Breast epithelium (tissue), 4 donors: ENCODE data around the gene BPIFB3. TPM values are rescaled to one million over a fixed set of nuclear protein-coding genes. Genes with fewer than 3 reads are reported as not detected.

ENCODE experiments used
- DNase-seq, 2 donors: peaks; one replicate each; pipeline ENCODE4 v3.0.0-alpha.2; 2019; ENCODE audit warnings: low spot score in 2 of 2
- H3K27ac ChIP-seq, 2 donors: fragments of 200-600 bp; sonication (generic) in 1 of 2; one replicate each; pipeline ENCODE4 v1.5.1; 2016 to 2019; ENCODE audit warnings: mild to moderate bottlenecking in 1 of 2
- H3K27me3 ChIP-seq, 2 donors: fragments of 200-600 bp; sonication (generic) in 1 of 2; one replicate each; pipeline versions ENCODE4 v1.5.1 to v1.6.0; 2017 to 2019; ENCODE audit warnings: control low read depth in 1 of 2, mild to moderate bottlenecking in 1 of 2
- H3K36me3 ChIP-seq: fragments of 200-600 bp; one replicate; pipeline ENCODE4 v1.5.1; 2019
- H3K4me1 ChIP-seq, 2 donors: fragments of 200-600 bp; sonication (generic); one replicate each; pipeline ENCODE4 v1.5.1; 2016 to 2019; ENCODE audit warnings: control low read depth in 1 of 2
- H3K4me3 ChIP-seq, 3 donors: fragments of 200-600 bp; sonication (generic); 1 replicate in 2 of 3; 2 replicates in 1 of 3; pipeline ENCODE4 v1.5.1; 2016 to 2019; ENCODE audit warnings: mild to moderate bottlenecking in 3 of 3, moderate library complexity in 2 of 3
- H3K9me3 ChIP-seq, 2 donors: fragments of 200-600 bp; sonication (generic) in 1 of 2; one replicate each; pipeline ENCODE4 v1.5.1; 2016 to 2019; ENCODE audit warnings: control low read depth in 1 of 2
- POLR2A ChIP-seq: fragments of 450-650 bp; IDR thresholded peaks from one replicate; pipeline ENCODE4 v1.6.1; 2016; ENCODE audit warnings: antibody characterized with exemption, mild to moderate bottlenecking, moderate library complexity
- POLR2AphosphoS5 ChIP-seq, 3 donors: sonication (generic); formaldehyde crosslinking; IDR thresholded peaks; one replicate each; pipeline ENCODE4 v1.6.1; 2017; ENCODE audit warnings: antibody characterized with exemption in 3 of 3
- intact Hi-C: fragments of 100-400 bp; cut with DNase I; formaldehyde crosslinking; loops from one replicate; pipeline ENCODE4 v1.15.1; 2023; ENCODE audit warnings: low total_unique reads
- total RNA-seq, 3 donors: library from RNA; depleted of rRNA; stranded (reverse); fragments of >200 nt; gene quantifications; one replicate each; pipeline ENCODE4 v1.1.0, GENCODE V29; 2016
- TF ChIP-seq, protein P1 (sequence below), 3 donors: fragments of 450-650 bp; IDR thresholded peaks; one replicate each; pipeline ENCODE4 v1.5.1; 2016 to 2017; ENCODE audit warnings: antibody characterized with exemption in 3 of 3, mild to moderate bottlenecking in 3 of 3, moderate library complexity in 3 of 3

Gene BPIFB3
- total RNA-seq, 3 donors from 2014 or later: not detected

DNA sequence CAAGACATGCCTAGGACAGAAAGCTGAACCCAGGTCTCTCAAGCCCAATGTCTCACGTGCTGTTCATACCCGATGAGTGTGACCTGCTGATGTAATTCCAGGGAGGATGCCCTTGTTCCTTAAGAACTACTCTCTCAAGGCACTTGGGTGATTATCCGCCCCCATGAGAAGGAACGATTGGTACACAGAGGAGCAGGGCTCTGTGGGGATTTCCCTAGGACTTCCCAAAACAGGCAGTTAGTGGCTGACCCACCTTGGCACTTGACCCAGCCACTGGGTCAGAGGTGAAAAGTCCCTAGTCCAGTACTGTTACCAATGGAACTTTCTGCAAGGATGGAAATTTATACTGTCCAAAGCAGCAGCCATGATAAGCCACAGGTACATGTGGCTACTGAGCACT, 31.4 kb upstream of the BPIFB3 start:
- Histone ChIP-seq H3K4me3 (no peak overlapping the region), H3K4me1 (no peaks in the 10 kb centered on the region), H3K9me3 (no peaks in the 10 kb centered on the region), H3K36me3 (no peaks in the 10 kb centered on the region), H3K27ac (no peak overlapping the region), H3K27me3 (no peaks in the 10 kb centered on the region)
- intact Hi-C loops: no loop called here
- DNase-seq: no peak
- TF ChIP-seq POLR2A (no peak), POLR2AphosphoS5 (IDR thresholded peaks at IDR 0.05) (no peak)
- TF ChIP-seq, protein P1, sequence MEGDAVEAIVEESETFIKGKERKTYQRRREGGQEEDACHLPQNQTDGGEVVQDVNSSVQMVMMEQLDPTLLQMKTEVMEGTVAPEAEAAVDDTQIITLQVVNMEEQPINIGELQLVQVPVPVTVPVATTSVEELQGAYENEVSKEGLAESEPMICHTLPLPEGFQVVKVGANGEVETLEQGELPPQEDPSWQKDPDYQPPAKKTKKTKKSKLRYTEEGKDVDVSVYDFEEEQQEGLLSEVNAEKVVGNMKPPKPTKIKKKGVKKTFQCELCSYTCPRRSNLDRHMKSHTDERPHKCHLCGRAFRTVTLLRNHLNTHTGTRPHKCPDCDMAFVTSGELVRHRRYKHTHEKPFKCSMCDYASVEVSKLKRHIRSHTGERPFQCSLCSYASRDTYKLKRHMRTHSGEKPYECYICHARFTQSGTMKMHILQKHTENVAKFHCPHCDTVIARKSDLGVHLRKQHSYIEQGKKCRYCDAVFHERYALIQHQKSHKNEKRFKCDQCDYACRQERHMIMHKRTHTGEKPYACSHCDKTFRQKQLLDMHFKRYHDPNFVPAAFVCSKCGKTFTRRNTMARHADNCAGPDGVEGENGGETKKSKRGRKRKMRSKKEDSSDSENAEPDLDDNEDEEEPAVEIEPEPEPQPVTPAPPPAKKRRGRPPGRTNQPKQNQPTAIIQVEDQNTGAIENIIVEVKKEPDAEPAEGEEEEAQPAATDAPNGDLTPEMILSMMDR (IDR thresholded peaks at IDR 0.05): no peak

DNA sequence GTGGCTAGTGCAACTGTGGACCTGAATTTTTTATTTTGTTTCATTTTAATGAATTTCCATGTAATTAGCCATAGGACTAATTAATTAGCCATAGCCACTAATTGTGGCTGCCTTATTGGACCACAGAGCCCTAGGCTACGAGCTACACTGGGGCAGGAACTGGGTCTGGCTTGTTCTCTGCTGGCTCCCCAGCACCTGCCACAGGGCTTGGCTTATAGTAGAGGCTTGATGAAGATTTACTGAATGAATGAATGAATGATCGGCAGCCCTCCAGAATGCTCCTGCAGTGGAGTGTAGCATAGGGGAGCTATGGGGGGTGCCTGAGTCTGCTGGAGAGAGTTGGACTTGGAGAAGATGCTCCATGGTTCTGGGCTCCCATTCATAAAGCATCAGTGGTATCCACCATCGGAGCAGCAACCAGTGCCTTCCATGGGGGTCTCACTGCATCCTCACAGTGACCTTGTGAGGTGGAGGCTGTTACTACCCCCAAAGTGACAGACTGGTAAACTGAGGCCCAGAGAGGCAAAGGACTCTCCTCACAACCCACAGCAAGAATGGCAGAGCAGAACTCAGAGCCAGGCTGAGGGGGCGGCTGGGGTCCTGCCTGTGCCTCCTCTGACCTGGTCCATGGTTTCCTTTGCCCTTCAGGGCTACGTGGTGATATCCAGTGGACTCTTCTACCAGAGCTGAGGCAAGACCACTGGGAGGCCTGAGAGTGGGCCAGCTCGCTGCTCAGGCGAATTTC, 30.8 kb upstream of the BPIFB3 start:
- no peaks in the 10 kb centered on the region for H3K4me1 ChIP-seq
- intact Hi-C loops: no loop called here
- H3K4me3 ChIP-seq: no peak overlapping the region

DNA sequence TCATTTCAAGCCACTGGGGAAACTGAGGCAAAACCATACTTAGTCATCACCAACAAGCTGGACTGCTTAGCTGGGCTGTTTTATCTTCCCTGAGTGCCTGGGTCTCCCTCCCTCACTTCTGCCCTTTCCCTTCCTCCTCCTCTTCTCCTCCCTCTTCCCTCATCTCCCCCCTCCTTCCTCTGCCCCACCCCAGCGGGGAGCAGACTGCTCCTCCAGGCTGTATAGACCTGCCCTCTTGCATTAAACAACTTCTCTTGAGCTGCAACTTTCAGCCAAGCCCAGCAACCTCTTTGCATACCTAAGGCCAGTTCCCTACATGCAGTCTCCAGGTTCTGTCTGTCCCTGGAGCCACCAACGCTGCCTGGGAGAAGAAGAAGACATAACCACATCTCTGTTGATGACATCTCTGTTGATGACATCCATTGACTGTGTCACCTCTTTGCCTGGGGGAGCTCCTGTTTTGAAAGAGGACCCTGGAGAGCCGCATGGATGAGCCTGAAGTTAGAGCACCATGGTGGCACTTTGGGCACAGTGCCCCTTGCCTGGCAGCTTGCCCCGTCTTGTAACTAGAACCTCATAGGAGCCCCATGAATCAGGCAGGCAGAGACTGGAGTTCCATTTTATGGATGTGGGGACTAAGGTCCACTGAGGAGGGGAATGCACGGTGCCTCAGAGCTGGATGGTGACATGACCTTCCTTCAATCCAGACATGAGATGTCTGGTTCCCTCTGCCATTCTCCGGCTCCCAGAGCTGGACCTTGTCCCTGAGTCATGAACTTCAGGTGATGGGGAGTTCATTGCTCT, 30.1 kb upstream of the BPIFB3 start:
- DNase-seq: no peak
- Histone ChIP-seq H3K4me1 (no peaks in the 10 kb centered on the region), H3K27ac (no peak overlapping the region), H3K36me3 (no peaks in the 10 kb centered on the region), H3K9me3 (no peaks in the 10 kb centered on the region), H3K4me3 (no peak overlapping the region), H3K27me3 (no peaks in the 10 kb centered on the region)
- TF ChIP-seq POLR2AphosphoS5 (IDR thresholded peaks at IDR 0.05) (no peak), POLR2A (no peak)
- TF ChIP-seq, protein P1 (IDR thresholded peaks at IDR 0.05): no peak
- intact Hi-C loops: no loop called here

More for the DNA sequence above, 30.8 kb upstream of the BPIFB3 start:
- no peak for TF ChIP-seq POLR2AphosphoS5 (IDR thresholded peaks at IDR 0.05)
- TF ChIP-seq, protein P1 (IDR thresholded peaks at IDR 0.05): no peak
- TF ChIP-seq POLR2A: no peak
- no peaks in the 10 kb centered on the region for H3K36me3 ChIP-seq
- no peak overlapping the region for H3K27ac ChIP-seq
- H3K9me3 ChIP-seq: no peaks in the 10 kb centered on the region
- H3K27me3 ChIP-seq: no peaks in the 10 kb centered on the region
- DNase-seq: no peak

DNA sequence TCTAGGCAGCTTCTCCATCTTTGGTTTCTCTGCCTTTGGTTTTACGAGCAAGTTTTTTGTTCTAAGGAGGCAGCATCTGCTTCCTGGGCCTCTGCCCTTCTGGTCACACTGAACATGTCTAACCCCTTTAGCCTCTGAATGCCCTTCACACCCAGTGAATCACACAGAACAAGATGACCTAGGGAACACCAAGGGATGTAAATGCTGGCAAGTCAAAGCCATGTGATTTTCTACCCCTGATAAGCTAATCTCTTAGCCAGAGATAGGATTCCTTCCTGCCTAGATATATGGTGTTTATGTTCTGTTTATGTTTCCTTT, 29.5 kb upstream of the BPIFB3 start:
- intact Hi-C loops: no loop called here
- H3K27me3 ChIP-seq: no peaks in the 10 kb centered on the region
- no peak for DNase-seq
- H3K27ac ChIP-seq: no peak overlapping the region
- TF ChIP-seq, protein P1 (IDR thresholded peaks at IDR 0.05): no peak
- TF ChIP-seq POLR2AphosphoS5 (IDR thresholded peaks at IDR 0.05): no peak
- no peak for TF ChIP-seq POLR2A
- no peaks in the 10 kb centered on the region for H3K36me3 ChIP-seq
- H3K9me3 ChIP-seq: no peaks in the 10 kb centered on the region
- no peak overlapping the region for H3K4me3 ChIP-seq
- no peaks in the 10 kb centered on the region for H3K4me1 ChIP-seq
